ENCODE data around the gene DLL1.

DNA sequence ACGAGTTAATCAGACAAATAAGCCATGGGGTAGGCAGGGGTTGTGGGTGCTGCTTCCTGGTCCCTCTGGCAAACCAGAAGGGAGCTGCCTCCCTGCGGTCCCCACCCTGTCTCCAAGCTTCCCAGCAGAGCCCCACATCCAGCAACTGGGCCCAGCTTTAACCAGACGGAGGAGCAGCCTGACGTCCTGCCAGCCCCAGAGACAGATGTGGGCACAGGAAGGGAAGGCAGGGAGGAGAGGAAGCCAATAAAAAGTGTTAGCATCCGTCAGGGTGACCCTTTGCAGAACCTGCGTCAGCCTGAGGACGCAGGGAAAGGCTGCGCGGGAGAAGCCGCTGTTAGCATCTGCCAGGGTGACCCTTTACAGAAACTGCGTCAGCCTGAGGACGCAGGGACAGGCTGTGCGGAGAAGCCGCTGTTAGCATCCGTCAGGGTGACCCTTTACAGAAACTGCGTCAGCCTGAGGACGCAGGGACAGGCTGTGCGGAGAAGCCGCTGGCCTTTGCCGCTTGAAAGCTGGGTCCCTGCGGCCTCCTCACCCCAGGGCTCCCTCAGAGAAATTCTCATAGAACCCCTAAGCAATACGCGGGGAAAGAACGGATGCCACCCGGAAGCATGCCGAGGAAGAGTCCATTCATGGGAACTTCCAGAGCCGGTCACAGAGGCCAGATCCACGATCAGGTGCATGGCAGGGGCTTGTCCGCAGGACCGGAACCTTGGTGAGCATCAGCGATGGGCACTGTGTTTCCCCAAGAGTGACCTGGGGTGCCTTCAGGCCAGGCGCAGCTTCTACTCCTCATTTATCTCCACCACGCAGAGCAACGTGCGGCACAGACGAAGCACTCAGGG lies 15.9 kb downstream of the DLL1 start:
- TF ChIP-seq, protein P1, sequence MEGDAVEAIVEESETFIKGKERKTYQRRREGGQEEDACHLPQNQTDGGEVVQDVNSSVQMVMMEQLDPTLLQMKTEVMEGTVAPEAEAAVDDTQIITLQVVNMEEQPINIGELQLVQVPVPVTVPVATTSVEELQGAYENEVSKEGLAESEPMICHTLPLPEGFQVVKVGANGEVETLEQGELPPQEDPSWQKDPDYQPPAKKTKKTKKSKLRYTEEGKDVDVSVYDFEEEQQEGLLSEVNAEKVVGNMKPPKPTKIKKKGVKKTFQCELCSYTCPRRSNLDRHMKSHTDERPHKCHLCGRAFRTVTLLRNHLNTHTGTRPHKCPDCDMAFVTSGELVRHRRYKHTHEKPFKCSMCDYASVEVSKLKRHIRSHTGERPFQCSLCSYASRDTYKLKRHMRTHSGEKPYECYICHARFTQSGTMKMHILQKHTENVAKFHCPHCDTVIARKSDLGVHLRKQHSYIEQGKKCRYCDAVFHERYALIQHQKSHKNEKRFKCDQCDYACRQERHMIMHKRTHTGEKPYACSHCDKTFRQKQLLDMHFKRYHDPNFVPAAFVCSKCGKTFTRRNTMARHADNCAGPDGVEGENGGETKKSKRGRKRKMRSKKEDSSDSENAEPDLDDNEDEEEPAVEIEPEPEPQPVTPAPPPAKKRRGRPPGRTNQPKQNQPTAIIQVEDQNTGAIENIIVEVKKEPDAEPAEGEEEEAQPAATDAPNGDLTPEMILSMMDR (IDR thresholded peaks at IDR 0.05) = no peak
- TF ChIP-seq POLR2AphosphoS5 (IDR thresholded peaks at IDR 0.05) = no peak

Data from breast epithelium (tissue), 3 donors.